Measurements from ENCODE around the gene C17orf107. TPM values are rescaled to one million over a fixed set of nuclear protein-coding genes. Genes with fewer than 3 reads are reported as not detected.

Gene C17orf107
- total RNA-seq, 1 donor from 2014 or later: not detected

DNA sequence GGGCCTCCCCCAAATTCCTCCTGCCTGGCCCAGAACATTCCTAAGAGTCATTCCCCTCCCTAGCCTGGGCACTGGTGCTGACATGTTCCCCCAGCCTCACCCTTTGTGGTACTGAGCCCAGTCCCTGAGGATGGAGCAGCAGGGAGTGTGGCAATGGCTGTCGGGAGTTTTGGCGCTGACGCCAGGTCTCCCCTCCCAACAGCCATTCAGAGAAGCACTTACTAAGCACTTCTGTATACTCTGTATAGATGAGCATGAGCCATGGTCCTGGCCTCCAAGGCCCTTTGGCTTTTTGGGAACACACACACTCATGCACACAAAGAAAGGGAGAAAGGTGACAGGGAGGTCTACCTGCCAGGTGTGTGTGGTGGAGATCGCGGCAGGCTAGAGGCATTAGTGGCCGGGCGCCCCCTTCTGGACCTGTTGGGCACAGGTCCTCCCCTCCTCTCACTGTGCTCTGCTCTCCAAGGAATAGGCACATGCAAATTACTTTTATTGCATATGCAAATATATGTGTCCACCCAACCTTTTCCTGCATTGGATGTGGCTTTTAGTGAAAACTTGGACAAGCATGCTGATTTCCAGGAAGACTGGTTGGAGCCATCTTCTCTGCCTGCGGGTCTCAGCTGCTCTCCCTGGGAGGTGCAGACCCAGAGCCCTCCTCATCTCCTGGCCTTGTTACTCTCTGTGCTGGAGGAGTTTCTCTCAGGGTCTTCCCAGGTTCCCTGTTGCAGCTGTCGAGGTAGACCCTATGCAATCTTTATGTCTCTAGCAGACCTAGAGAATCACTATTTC, 17.4 kb upstream of the C17orf107 start:
- intact Hi-C loops (cut with DNase I): loop anchor here (5.0 kb wide), 1 partner anchor 45 kb away; no protein-coding TSS in a partner anchor
- peaks cover 40 to 48% of the 10 kb centered on the region in 2 donors for H3K36me3 ChIP-seq
- H3K27ac ChIP-seq: no peak overlapping the region

DNA sequence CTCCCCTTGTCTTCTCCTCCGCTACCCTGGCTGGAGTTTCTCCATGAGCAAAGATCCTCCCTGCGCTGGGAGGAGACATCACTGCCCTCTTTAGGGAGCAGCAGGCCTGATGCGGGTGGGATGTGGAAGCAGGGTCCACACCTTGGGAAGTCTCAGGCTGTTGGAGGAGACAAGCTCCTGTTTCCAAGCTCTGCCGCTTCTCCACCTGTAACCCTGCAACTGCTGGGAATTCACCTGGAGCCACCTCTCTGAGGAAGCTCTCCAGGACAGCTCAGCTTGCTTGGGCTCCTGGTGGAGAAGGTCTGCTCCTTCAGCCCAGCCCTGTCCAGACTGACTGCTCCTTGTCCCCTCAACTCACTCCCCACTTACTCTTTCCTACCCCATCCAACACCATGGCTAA, 14.8 kb upstream of the C17orf107 start:
- H3K4me3 ChIP-seq: no peak overlapping the region
- H3K9me3 ChIP-seq: no peaks in the 10 kb centered on the region
- no peaks in the 10 kb centered on the region for H3K27me3 ChIP-seq
- no peak overlapping the region for H3K27ac ChIP-seq
- TF ChIP-seq, protein P1, sequence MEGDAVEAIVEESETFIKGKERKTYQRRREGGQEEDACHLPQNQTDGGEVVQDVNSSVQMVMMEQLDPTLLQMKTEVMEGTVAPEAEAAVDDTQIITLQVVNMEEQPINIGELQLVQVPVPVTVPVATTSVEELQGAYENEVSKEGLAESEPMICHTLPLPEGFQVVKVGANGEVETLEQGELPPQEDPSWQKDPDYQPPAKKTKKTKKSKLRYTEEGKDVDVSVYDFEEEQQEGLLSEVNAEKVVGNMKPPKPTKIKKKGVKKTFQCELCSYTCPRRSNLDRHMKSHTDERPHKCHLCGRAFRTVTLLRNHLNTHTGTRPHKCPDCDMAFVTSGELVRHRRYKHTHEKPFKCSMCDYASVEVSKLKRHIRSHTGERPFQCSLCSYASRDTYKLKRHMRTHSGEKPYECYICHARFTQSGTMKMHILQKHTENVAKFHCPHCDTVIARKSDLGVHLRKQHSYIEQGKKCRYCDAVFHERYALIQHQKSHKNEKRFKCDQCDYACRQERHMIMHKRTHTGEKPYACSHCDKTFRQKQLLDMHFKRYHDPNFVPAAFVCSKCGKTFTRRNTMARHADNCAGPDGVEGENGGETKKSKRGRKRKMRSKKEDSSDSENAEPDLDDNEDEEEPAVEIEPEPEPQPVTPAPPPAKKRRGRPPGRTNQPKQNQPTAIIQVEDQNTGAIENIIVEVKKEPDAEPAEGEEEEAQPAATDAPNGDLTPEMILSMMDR (IDR thresholded peaks at IDR 0.05): no peak
- no peaks in the 10 kb centered on the region for H3K4me1 ChIP-seq
- DNase-seq (ENCODE audit: low spot score in 2 of 2): no peak
- peaks cover 44 to 46% of the 10 kb centered on the region in 2 donors for H3K36me3 ChIP-seq
- intact Hi-C loops (cut with DNase I): loop anchor here (5.0 kb wide), 1 partner anchor 47 kb away; no protein-coding TSS in a partner anchor

More for the DNA sequence above, 17.4 kb upstream of the C17orf107 start:
- Histone ChIP-seq H3K4me3 (no peak overlapping the region), H3K9me3 (no peaks in the 10 kb centered on the region), H3K4me1 (no peaks in the 10 kb centered on the region), H3K27me3 (no peaks in the 10 kb centered on the region)
- TF ChIP-seq, protein P1 (IDR thresholded peaks at IDR 0.05): peak; percentile 48 to 71 (median 54)
- DNase-seq (ENCODE audit: low spot score in 2 of 2): no peak

DNA sequence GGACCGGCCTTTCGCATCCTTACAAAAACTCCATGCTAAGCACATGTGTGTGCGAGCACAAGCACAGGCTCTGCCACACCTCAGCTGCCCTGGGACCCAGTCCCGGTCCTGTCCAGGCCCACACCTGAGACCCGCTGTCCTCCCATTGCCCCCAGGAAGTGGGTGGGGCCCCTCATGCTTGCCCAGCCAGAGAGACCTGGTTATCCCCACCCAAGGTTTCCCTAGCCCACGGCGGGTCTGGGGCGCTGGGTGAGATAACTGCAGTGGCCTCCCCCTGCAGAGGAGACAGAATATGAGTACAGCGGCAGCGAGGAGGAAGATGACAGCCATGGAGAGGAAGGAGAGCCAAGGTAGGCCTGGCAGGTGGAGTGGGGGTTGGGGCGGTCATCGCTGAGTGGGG, 12.5 kb upstream of the C17orf107 start:
- no peak overlapping the region for H3K27ac ChIP-seq
- peaks cover 64 to 67% of the 10 kb centered on the region in 2 donors for H3K36me3 ChIP-seq
- H3K27me3 ChIP-seq: no peaks in the 10 kb centered on the region
- intact Hi-C loops (cut with DNase I): loop anchor here (5.0 kb wide), 1 partner anchor 175 kb away; the partner anchor contains the start of gene ARRB2
- no peaks in the 10 kb centered on the region for H3K9me3 ChIP-seq
- H3K4me1 ChIP-seq: no peaks in the 10 kb centered on the region
- no peak for DNase-seq (ENCODE audit: low spot score in 2 of 2)
- TF ChIP-seq, protein P1 (IDR thresholded peaks at IDR 0.05): no peak
- no peak overlapping the region for H3K4me3 ChIP-seq

DNA sequence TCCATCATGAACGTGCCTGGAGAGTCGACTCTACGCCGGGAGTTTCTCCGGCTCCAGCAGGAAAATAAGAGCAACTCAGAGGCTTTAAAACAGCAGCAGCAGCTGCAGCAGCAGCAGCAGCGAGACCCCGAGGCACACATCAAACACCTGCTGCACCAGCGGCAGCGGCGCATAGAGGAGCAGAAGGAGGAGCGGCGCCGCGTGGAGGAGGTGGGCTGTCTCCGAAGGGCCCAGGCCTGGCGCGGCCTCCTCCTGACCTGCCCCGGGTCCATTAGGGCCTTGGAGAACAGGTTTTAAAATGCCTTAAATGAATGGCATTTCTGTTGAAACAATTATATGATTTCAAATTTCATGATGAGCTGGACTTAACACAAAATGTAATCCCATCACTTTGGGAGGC, 11.8 kb upstream of the C17orf107 start:
- H3K27ac ChIP-seq: no peak overlapping the region
- H3K27me3 ChIP-seq: no peaks in the 10 kb centered on the region
- no peaks in the 10 kb centered on the region for H3K4me1 ChIP-seq
- intact Hi-C loops (cut with DNase I): loop anchor here (5.0 kb wide), 1 partner anchor 175 kb away; the partner anchor contains the start of gene ARRB2
- TF ChIP-seq, protein P1 (IDR thresholded peaks at IDR 0.05): no peak
- H3K4me3 ChIP-seq: no peak overlapping the region
- H3K9me3 ChIP-seq: no peaks in the 10 kb centered on the region
- peaks cover 72 to 74% of the 10 kb centered on the region in 2 donors for H3K36me3 ChIP-seq
- no peak for DNase-seq (ENCODE audit: low spot score in 2 of 2)

DNA sequence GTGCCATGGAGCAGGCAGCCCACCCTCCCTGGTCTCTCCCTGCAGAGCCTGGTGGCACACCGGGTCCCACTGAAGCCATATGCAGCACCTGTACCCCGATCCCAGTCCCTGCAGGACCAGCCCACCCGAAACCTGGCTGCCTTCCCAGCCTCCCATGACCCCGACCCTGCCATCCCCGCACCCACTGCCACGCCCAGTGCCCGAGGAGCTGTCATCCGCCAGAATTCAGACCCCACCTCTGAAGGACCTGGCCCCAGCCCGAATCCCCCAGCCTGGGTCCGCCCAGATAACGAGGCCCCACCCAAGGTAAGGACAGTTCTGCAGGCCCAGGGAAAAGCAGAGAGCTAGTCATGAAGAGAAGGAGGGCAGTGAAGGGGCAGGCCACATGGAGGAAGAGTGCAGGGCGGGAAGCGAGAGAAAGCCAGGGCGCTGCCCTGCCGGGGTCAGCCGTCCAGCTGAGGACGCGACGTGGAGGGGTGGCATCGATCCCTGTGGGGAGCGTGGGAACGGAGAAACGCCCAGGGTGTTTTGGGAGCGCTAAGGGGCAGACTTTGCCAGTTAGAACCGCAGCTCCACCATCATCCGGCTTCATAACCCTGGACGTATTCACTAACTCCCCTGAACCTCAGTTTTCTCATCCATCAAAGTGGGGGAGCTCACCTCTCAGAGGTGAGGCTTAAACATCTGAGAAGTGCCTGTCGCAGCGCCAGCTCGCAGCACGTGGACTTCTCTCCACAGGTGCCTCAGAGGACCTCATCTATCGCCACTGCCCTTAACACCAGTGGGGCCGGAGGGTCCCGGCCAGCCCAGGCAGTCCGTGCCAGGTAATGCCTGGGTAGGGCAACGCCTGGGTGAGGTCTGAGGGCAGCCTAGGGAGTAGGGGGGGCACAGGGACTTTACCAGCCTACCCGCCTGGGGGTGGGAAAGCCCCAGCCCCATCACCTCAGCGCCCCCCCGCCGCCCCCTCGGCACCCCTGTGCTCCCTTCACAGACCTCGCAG, 7.6 kb upstream of the C17orf107 start:
- no peak overlapping the region for H3K27ac ChIP-seq
- H3K4me3 ChIP-seq: no peak overlapping the region
- H3K4me1 ChIP-seq: no peaks in the 10 kb centered on the region
- peaks cover 86 to 87% of the 10 kb centered on the region in 2 donors for H3K36me3 ChIP-seq
- H3K27me3 ChIP-seq: no peaks in the 10 kb centered on the region
- H3K9me3 ChIP-seq: no peaks in the 10 kb centered on the region
- no peak for DNase-seq (ENCODE audit: low spot score in 2 of 2)
- intact Hi-C loops (cut with DNase I): no loop called here
- TF ChIP-seq, protein P1 (IDR thresholded peaks at IDR 0.05): no peak
